Activated T-cell treated with anti-CD3 and anti-CD28 coated beads, Interleukin-2, amount 50 U/mL, for 4 hours (primary cell): ENCODE results near the gene TMEM244. TPM values are rescaled to one million over a fixed set of nuclear protein-coding genes. Genes with fewer than 3 reads are reported as not detected.
"Not testable (repeated sequence)": the region's sequence is repeated elsewhere in the genome, so short reads cannot be mapped to it uniquely, and the experiment has no call there.

ENCODE experiments used
- ATAC-seq, 2 donors: fragments of 200-7000 bp; cut with Tn5 transposase; one replicate each; pipeline ENCODE4 v1.10.0; 2021
- DNase-seq: peaks from one replicate; pipeline ENCODE4 v3.0.0-alpha.2; 2020
- H3K27me3 Mint-ChIP-seq: one replicate; pipeline ENCODE4 v1.8.0; 2021; ENCODE audit warnings: low read depth, mixed read lengths
- H3K36me3 Mint-ChIP-seq: one replicate; pipeline ENCODE4 v1.8.0; 2022; ENCODE audit warnings: mixed read lengths; ENCODE audit not compliant: insufficient read depth
- H3K4me1 Mint-ChIP-seq: one replicate; pipeline ENCODE4 v1.8.0; 2021; ENCODE audit warnings: low read depth, mixed read lengths
- H3K4me3 Mint-ChIP-seq: one replicate; pipeline ENCODE4 v1.8.0; 2021; ENCODE audit warnings: mild to moderate bottlenecking, moderate library complexity, mixed read lengths
- H3K9me3 Mint-ChIP-seq: one replicate; pipeline ENCODE4 v1.8.0; 2021; ENCODE audit warnings: mixed read lengths
- total RNA-seq, 3 donors: library from RNA; stranded (reverse); gene quantifications; one replicate each; pipeline ENCODE4 v1.2.1, GENCODE V29; 2021

Gene TMEM244
- total RNA-seq, 3 donors from 2014 or later = not detected

- peaks cover 19% of the 10 kb centered on the region for H3K27me3 Mint-ChIP-seq
- no peak overlapping the region for H3K4me3 Mint-ChIP-seq
- H3K9me3 Mint-ChIP-seq = no peaks in the 10 kb centered on the region
- no peak for DNase-seq
- H3K4me1 Mint-ChIP-seq = no peaks in the 10 kb centered on the region
- H3K36me3 Mint-ChIP-seq = no peaks in the 10 kb centered on the region
- ATAC-seq = no peak
These were observed 43.3 kb downstream of the TMEM244 start for GRCh38 chr6:129817821-129818220.

- H3K27me3 Mint-ChIP-seq = peaks cover 19% of the 10 kb centered on the region
- ATAC-seq = no peak
These were observed 43.8 kb downstream of the TMEM244 start for GRCh38 chr6:129817332-129817731.

GRCh38 chr6:129812145-129812777, 48.9 kb downstream of the TMEM244 start:
- Mint-ChIP-seq H3K4me3 (no peak overlapping the region), H3K9me3 (no peaks in the 10 kb centered on the region), H3K27me3 (peaks cover 26% of the 10 kb centered on the region), H3K36me3 (no peaks in the 10 kb centered on the region), H3K4me1 (no peaks in the 10 kb centered on the region)
- no peak for ATAC-seq
- DNase-seq = no peak

More at GRCh38 chr6:129817332-129817731, 43.8 kb downstream of the TMEM244 start:
- Mint-ChIP-seq H3K9me3 (no peaks in the 10 kb centered on the region), H3K4me1 (no peaks in the 10 kb centered on the region), H3K36me3 (no peaks in the 10 kb centered on the region), H3K4me3 (no peak overlapping the region)
- DNase-seq = no peak

GRCh38 chr6:129807141-129807540, 54.0 kb downstream of the TMEM244 start:
- H3K4me3 Mint-ChIP-seq, DNase-seq, H3K9me3 Mint-ChIP-seq, H3K36me3 Mint-ChIP-seq, H3K4me1 Mint-ChIP-seq, ATAC-seq: not testable (repeated sequence)
- H3K27me3 Mint-ChIP-seq = peaks cover 21% of the 10 kb centered on the region

- not testable (repeated sequence) for DNase-seq, H3K27me3 Mint-ChIP-seq, H3K4me1 Mint-ChIP-seq, H3K36me3 Mint-ChIP-seq, H3K9me3 Mint-ChIP-seq, ATAC-seq, H3K4me3 Mint-ChIP-seq
These were observed 58.2 kb downstream of the TMEM244 start for GRCh38 chr6:129802920-129803319.

- Mint-ChIP-seq H3K4me1 (no peaks in the 10 kb centered on the region), H3K9me3 (peaks cover 4% of the 10 kb centered on the region), H3K4me3 (no peak overlapping the region), H3K36me3 (no peaks in the 10 kb centered on the region), H3K27me3 (peaks cover 6% of the 10 kb centered on the region)
- ATAC-seq (no peak), DNase-seq (no peak)
These were observed 59.2 kb downstream of the TMEM244 start for GRCh38 chr6:129801909-129802308.

- no peak overlapping the region for H3K4me3 Mint-ChIP-seq
- peaks cover 5% of the 10 kb centered on the region for H3K4me1 Mint-ChIP-seq
- peaks cover 4% of the 10 kb centered on the region for H3K27me3 Mint-ChIP-seq
- no peaks in the 10 kb centered on the region for H3K9me3 Mint-ChIP-seq
- H3K36me3 Mint-ChIP-seq = no peaks in the 10 kb centered on the region
- DNase-seq (no peak), ATAC-seq (no peak)
These were observed 65.9 kb downstream of the TMEM244 start for GRCh38 chr6:129795261-129795660.

- Mint-ChIP-seq H3K4me3 (no peak overlapping the region), H3K27me3 (peaks cover 7% of the 10 kb centered on the region), H3K9me3 (no peaks in the 10 kb centered on the region), H3K4me1 (peaks cover 5% of the 10 kb centered on the region), H3K36me3 (no peaks in the 10 kb centered on the region)
- DNase-seq = no peak
- ATAC-seq = no peak
These were observed 67.7 kb downstream of the TMEM244 start for GRCh38 chr6:129793447-129793846.

GRCh38 chr6:129792049-129792448, 69.1 kb downstream of the TMEM244 start:
- no peaks in the 10 kb centered on the region for H3K36me3 Mint-ChIP-seq
- no peak overlapping the region for H3K4me3 Mint-ChIP-seq
- peaks cover 5% of the 10 kb centered on the region for H3K4me1 Mint-ChIP-seq
- H3K27me3 Mint-ChIP-seq = peaks cover 5% of the 10 kb centered on the region
- DNase-seq (no peak), ATAC-seq (no peak)
- no peaks in the 10 kb centered on the region for H3K9me3 Mint-ChIP-seq

- H3K4me3 Mint-ChIP-seq = no peak overlapping the region
- H3K27me3 Mint-ChIP-seq = peaks cover 5% of the 10 kb centered on the region
- no peaks in the 10 kb centered on the region for H3K9me3 Mint-ChIP-seq
- peaks cover 5% of the 10 kb centered on the region for H3K4me1 Mint-ChIP-seq
- H3K36me3 Mint-ChIP-seq = no peaks in the 10 kb centered on the region
- no peak for DNase-seq
- no peak for ATAC-seq
These were observed 70.3 kb downstream of the TMEM244 start for GRCh38 chr6:129790785-129791184.

GRCh38 chr6:129789974-129790373, 71.1 kb downstream of the TMEM244 start:
- no peaks in the 10 kb centered on the region for H3K9me3 Mint-ChIP-seq
- peaks cover 3% of the 10 kb centered on the region for H3K27me3 Mint-ChIP-seq
- DNase-seq (no peak), ATAC-seq (no peak)
- H3K36me3 Mint-ChIP-seq = no peaks in the 10 kb centered on the region
- peaks cover 5% of the 10 kb centered on the region for H3K4me1 Mint-ChIP-seq
- no peak overlapping the region for H3K4me3 Mint-ChIP-seq

GRCh38 chr6:129787816-129788215, 73.3 kb downstream of the TMEM244 start:
- H3K4me1 Mint-ChIP-seq = no peaks in the 10 kb centered on the region
- DNase-seq (no peak), ATAC-seq (no peak)
- peaks cover 1% of the 10 kb centered on the region for H3K9me3 Mint-ChIP-seq
- H3K4me3 Mint-ChIP-seq = no peak overlapping the region
- H3K36me3 Mint-ChIP-seq = no peaks in the 10 kb centered on the region
- H3K27me3 Mint-ChIP-seq = peaks cover 3% of the 10 kb centered on the region

GRCh38 chr6:129786548-129786947, 74.6 kb downstream of the TMEM244 start:
- no peak for ATAC-seq
- no peak for DNase-seq
- H3K4me1 Mint-ChIP-seq = no peaks in the 10 kb centered on the region
- H3K27me3 Mint-ChIP-seq = peaks cover 5% of the 10 kb centered on the region
- H3K4me3 Mint-ChIP-seq = no peak overlapping the region
- no peaks in the 10 kb centered on the region for H3K36me3 Mint-ChIP-seq
- peaks cover 6% of the 10 kb centered on the region for H3K9me3 Mint-ChIP-seq

- peaks cover 8% of the 10 kb centered on the region for H3K27me3 Mint-ChIP-seq
- no peaks in the 10 kb centered on the region for H3K4me1 Mint-ChIP-seq
- H3K36me3 Mint-ChIP-seq = no peaks in the 10 kb centered on the region
- ATAC-seq (no peak), DNase-seq (no peak)
- no peak overlapping the region for H3K4me3 Mint-ChIP-seq
- peaks cover 6% of the 10 kb centered on the region for H3K9me3 Mint-ChIP-seq
These were observed 75.4 kb downstream of the TMEM244 start for GRCh38 chr6:129785756-129786135.

- ATAC-seq (no peak), DNase-seq (no peak)
- Mint-ChIP-seq H3K27me3 (peaks cover 7% of the 10 kb centered on the region), H3K9me3 (peaks cover 6% of the 10 kb centered on the region), H3K4me3 (no peak overlapping the region), H3K4me1 (no peaks in the 10 kb centered on the region), H3K36me3 (no peaks in the 10 kb centered on the region)
These were observed 75.9 kb downstream of the TMEM244 start for GRCh38 chr6:129785047-129785755.
